HCT116 (cell line): ENCODE data around the gene PPM1F. TPM values are rescaled to one million over a fixed set of nuclear protein-coding genes. Genes with fewer than 3 reads are reported as not detected.

ENCODE experiments used
- ATAC-seq: fragments of 200-7000 bp; cut with Tn5 transposase; 2 replicates; pipeline ENCODE4 v1.9.1; 2020; ENCODE audit warnings: mild to moderate bottlenecking, moderate library complexity
- BruUV-seq: library from RNA; stranded (reverse); fragments of 400-500 nt; replicated peaks from 2 replicates; lab custom pipeline; 2021; lab: Mats Ljungman, UMichigan
- CTCF ChIA-PET: fragments of 300-600 bp; sonication (Branson Sonifier 250); formaldehyde crosslinking; loops from one replicate; lab custom pipeline; 2021; ENCODE audit warnings: antibody characterized with exemption; lab: Charles Lee
- POLR2A ChIA-PET: fragments of 300-600, 350-600 bp; sonication (Branson Sonifier 250); formaldehyde crosslinking; loops from one replicate; lab custom pipeline; 2021; ENCODE audit warnings: antibody characterized with exemption; lab: Charles Lee
- RAD21 ChIA-PET, 2 experiments: fragments of 300-600 bp; sonication (Branson Sonifier 250); formaldehyde crosslinking; loops; one replicate each; lab custom pipeline; 2023; ENCODE audit warnings: low total read pairs in 2 of 2; ENCODE audit not compliant: uncharacterized antibody in 2 of 2, unreplicated experiment in 2 of 2, low non-redundant PET in 1 of 2; lab: Charles Lee
- DNase-seq: peaks from one replicate; pipeline ENCODE4 v3.0.0-alpha.2; 2010; ENCODE audit warnings: low read depth, low spot score
- H2AFZ ChIP-seq: fragments of 200-600 bp; shearing (Covaris generic), sonication (generic); 2 replicates; pipeline ENCODE4 v1.6.1; 2017; ENCODE audit warnings: low read depth, mixed run types, mixed read lengths, antibody characterized with exemption, low read length; ENCODE audit not compliant: poor library complexity, severe bottlenecking
- H3K27ac ChIP-seq: 2 replicates; pipeline ENCODE4 v1.5.1; 2012; ENCODE audit warnings: low read depth, low read length
- H3K27me3 ChIP-seq: fragments of 200-600 bp; sonication (generic); 2 replicates; pipeline ENCODE4 v1.6.1; 2016; ENCODE audit warnings: mixed run types, low read length, mixed read lengths; ENCODE audit not compliant: insufficient read depth
- H3K36me3 ChIP-seq, 2 experiments: fragments of 200-500 bp in 1 of 2; fragments of 200-600 bp in 1 of 2; sonication (Bioruptor generic) in 1 of 2; sonication (generic) in 1 of 2; 2 replicates each; pipeline versions ENCODE4 v1.5.1 to v1.6.1; 2014 to 2016; ENCODE audit warnings: low read length in 2 of 2, inconsistent platforms in 1 of 2, mixed read lengths in 1 of 2, mixed run types in 1 of 2; ENCODE audit not compliant: insufficient read depth in 2 of 2, control insufficient read depth in 1 of 2
- H3K4me1 ChIP-seq, 2 experiments: fragments of 200-600 bp in 1 of 2; sonication (generic) in 1 of 2; 2 replicates each; pipeline versions ENCODE4 v1.5.1 to v1.6.1; 2012 to 2017; ENCODE audit warnings: low read length in 2 of 2, inconsistent platforms in 1 of 2, mild to moderate bottlenecking in 1 of 2, mixed read lengths in 1 of 2, mixed run types in 1 of 2, moderate library complexity in 1 of 2; ENCODE audit not compliant: insufficient read depth in 2 of 2, control insufficient read depth in 1 of 2
- H3K4me2 ChIP-seq: fragments of 200-600 bp; sonication (generic); 2 replicates; pipeline ENCODE4 v1.6.1; 2017; ENCODE audit warnings: mixed run types, low read length, mixed read lengths
- H3K4me3 ChIP-seq, 2 experiments: fragments of 200-600 bp in 1 of 2; sonication (generic) in 1 of 2; replicated peaks in 1 of 2; 2 replicates each; pipeline ENCODE4 v1.5.1; 2011 to 2016; ENCODE audit warnings: low read length in 2 of 2, control low read depth in 1 of 2, low read depth in 1 of 2, mild to moderate bottlenecking in 1 of 2, mixed read lengths in 1 of 2, mixed run types in 1 of 2
- H3K79me2 ChIP-seq: fragments of 200-600 bp; sonication (generic); 2 replicates; pipeline ENCODE4 v1.6.1; 2017; ENCODE audit warnings: mild to moderate bottlenecking, mixed run types, low read length, moderate library complexity, mixed read lengths; ENCODE audit not compliant: insufficient read depth
- H3K9ac ChIP-seq: fragments of 200-600 bp; sonication (generic); 2 replicates; pipeline ENCODE4 v1.6.1; 2016; ENCODE audit warnings: low read length, mixed read lengths
- H3K9me2 ChIP-seq: fragments of 200-600 bp; sonication (generic), shearing (Covaris generic); 2 replicates; pipeline ENCODE4 v1.6.1; 2017; ENCODE audit warnings: mixed run types, mild to moderate bottlenecking, moderate library complexity; ENCODE audit not compliant: insufficient read depth
- H3K9me3 ChIP-seq, 2 experiments: fragments of 200-500 bp in 1 of 2; fragments of 200-600 bp in 1 of 2; sonication (Bioruptor generic) in 1 of 2; sonication (generic) in 1 of 2; 2 replicates each; pipeline ENCODE4 v1.6.1; 2014 to 2017; ENCODE audit warnings: low read length in 2 of 2, mixed read lengths in 2 of 2, inconsistent platforms in 1 of 2, low read depth in 1 of 2, mild to moderate bottlenecking in 1 of 2, mixed run types in 1 of 2, moderate library complexity in 1 of 2; ENCODE audit not compliant: control insufficient read depth in 1 of 2, insufficient read depth in 1 of 2
- H4K20me1 ChIP-seq: fragments of 200-600 bp; sonication (generic), shearing (Covaris generic); 2 replicates; pipeline ENCODE4 v1.6.1; 2017; ENCODE audit warnings: mixed run types, mild to moderate bottlenecking, moderate library complexity; ENCODE audit not compliant: insufficient read depth
- ATF3 ChIP-seq: IDR thresholded peaks from 2 replicates; pipeline ENCODE4 v1.6.1; 2012
- CBX3 ChIP-seq: IDR thresholded peaks from 2 replicates; pipeline ENCODE4 v1.6.1; 2012; ENCODE audit warnings: low read depth
- CEBPB ChIP-seq: IDR thresholded peaks from 2 replicates; pipeline ENCODE4 v1.6.1; 2012; ENCODE audit warnings: low read depth
- EGR1 ChIP-seq: IDR thresholded peaks from 2 replicates; pipeline ENCODE4 v1.6.1; 2012; ENCODE audit warnings: low read depth
- EZH2 ChIP-seq: fragments of 200-600 bp; sonication (generic); IDR thresholded peaks from 2 replicates; pipeline ENCODE4 v1.6.1; 2017; ENCODE audit warnings: antibody characterized with exemption, mixed run types
- EZH2phosphoT487 ChIP-seq: fragments of 200-600 bp; IDR thresholded peaks from 2 replicates; pipeline ENCODE4 v1.6.1; 2018; ENCODE audit warnings: antibody characterized with exemption, borderline replicate concordance
- JUND ChIP-seq: IDR thresholded peaks from 2 replicates; pipeline ENCODE4 v1.6.1; 2012
- POLR2A ChIP-seq: IDR thresholded peaks from 2 replicates; pipeline ENCODE4 v1.7.0; 2011; ENCODE audit warnings: borderline replicate concordance; ENCODE audit not compliant: insufficient read depth, insufficient read length; ENCODE audit errors: extremely low read depth
- POLR2AphosphoS5 ChIP-seq: IDR thresholded peaks from 2 replicates; pipeline ENCODE4 v1.6.1; 2011; ENCODE audit warnings: mild to moderate bottlenecking, low read depth, low read length, moderate library complexity
- RAD21 ChIP-seq: IDR thresholded peaks from 2 replicates; pipeline ENCODE4 v1.6.1; 2012; ENCODE audit warnings: low read depth, mild to moderate bottlenecking
- SIN3A ChIP-seq: IDR thresholded peaks from 2 replicates; pipeline ENCODE4 v1.6.1; 2012; ENCODE audit warnings: low read depth
- SP1 ChIP-seq: IDR thresholded peaks from 2 replicates; pipeline ENCODE4 v1.6.1; 2012; ENCODE audit warnings: low read depth
- SRF ChIP-seq: IDR thresholded peaks from 2 replicates; pipeline ENCODE4 v1.6.1; 2012; ENCODE audit warnings: low read depth
- YY1 ChIP-seq: IDR thresholded peaks from 2 replicates; pipeline ENCODE4 v1.6.1; 2011; ENCODE audit warnings: low read length, low read depth, moderate library complexity, mild to moderate bottlenecking; ENCODE audit not compliant: insufficient replicate concordance; ENCODE audit errors: extremely low read depth
- ZFX ChIP-seq: fragments of 450-650 bp; IDR thresholded peaks from 2 replicates; pipeline ENCODE4 v1.6.1; 2017
- intact Hi-C: fragments of 100-400 bp; cut with micrococcal nuclease; formaldehyde crosslinking; loops from 2 replicates; pipeline ENCODE4 v1.10.0; 2022
- total RNA-seq: library from RNA; stranded (reverse); gene quantifications from one replicate; pipeline ENCODE4 v1.2.1, GENCODE V29; 2021; ENCODE audit not compliant: unreplicated experiment
- TF ChIP-seq, protein P1 (sequence below): IDR thresholded peaks from 2 replicates; pipeline ENCODE4 v1.6.1; 2012
- TF ChIP-seq, protein P2 (sequence below): IDR thresholded peaks from 2 replicates; pipeline ENCODE4 v1.6.1; 2011; ENCODE audit warnings: mild to moderate bottlenecking, low read length, moderate library complexity; ENCODE audit not compliant: insufficient replicate concordance; ENCODE audit errors: extremely low read depth
- TF ChIP-seq, protein P3 (sequence below): IDR thresholded peaks from 2 replicates; pipeline ENCODE4 v1.6.1; 2012; ENCODE audit warnings: low read depth

Gene PPM1F
- total RNA-seq, 1 experiment from 2014 or later = 27.3 TPM

GRCh38 chr22:21927174-21927823 is 25.3 kb downstream of the PPM1F start:
- Histone ChIP-seq H3K9me3 (no peaks in the 10 kb centered on the region), H3K9me2 (no peaks in the 10 kb centered on the region), H3K9ac (no peak overlapping the region), H3K4me2 (no peak overlapping the region), H3K27ac (no peak overlapping the region), H3K4me1 (no peaks in the 10 kb centered on the region), H3K4me3 (no peak overlapping the region), H2AFZ (no peak overlapping the region), H4K20me1 (no peaks in the 10 kb centered on the region), H3K27me3 (no peaks in the 10 kb centered on the region), H3K79me2 (no peaks in the 10 kb centered on the region), H3K36me3 (peaks cover 9 to 14% of the 10 kb centered on the region in 2 experiments; a peak in 3 of 4 replicates)
- TF ChIP-seq CBX3 (no peak), ATF3 (no peak), EZH2 (no peak), CEBPB (no peak), YY1 (no peak), RAD21 (no peak), SIN3A (no peak), ZFX (no peak), SRF (no peak), EZH2phosphoT487 (no peak), POLR2A (no peak), POLR2AphosphoS5 (no peak), JUND (no peak), EGR1 (no peak), SP1 (no peak)
- TF ChIP-seq, protein P1, sequence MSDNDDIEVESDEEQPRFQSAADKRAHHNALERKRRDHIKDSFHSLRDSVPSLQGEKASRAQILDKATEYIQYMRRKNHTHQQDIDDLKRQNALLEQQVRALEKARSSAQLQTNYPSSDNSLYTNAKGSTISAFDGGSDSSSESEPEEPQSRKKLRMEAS = no peak
- TF ChIP-seq, protein P2, sequence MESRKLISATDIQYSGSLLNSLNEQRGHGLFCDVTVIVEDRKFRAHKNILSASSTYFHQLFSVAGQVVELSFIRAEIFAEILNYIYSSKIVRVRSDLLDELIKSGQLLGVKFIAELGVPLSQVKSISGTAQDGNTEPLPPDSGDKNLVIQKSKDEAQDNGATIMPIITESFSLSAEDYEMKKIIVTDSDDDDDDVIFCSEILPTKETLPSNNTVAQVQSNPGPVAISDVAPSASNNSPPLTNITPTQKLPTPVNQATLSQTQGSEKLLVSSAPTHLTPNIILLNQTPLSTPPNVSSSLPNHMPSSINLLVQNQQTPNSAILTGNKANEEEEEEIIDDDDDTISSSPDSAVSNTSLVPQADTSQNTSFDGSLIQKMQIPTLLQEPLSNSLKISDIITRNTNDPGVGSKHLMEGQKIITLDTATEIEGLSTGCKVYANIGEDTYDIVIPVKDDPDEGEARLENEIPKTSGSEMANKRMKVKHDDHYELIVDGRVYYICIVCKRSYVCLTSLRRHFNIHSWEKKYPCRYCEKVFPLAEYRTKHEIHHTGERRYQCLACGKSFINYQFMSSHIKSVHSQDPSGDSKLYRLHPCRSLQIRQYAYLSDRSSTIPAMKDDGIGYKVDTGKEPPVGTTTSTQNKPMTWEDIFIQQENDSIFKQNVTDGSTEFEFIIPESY = no peak
- TF ChIP-seq, protein P3, sequence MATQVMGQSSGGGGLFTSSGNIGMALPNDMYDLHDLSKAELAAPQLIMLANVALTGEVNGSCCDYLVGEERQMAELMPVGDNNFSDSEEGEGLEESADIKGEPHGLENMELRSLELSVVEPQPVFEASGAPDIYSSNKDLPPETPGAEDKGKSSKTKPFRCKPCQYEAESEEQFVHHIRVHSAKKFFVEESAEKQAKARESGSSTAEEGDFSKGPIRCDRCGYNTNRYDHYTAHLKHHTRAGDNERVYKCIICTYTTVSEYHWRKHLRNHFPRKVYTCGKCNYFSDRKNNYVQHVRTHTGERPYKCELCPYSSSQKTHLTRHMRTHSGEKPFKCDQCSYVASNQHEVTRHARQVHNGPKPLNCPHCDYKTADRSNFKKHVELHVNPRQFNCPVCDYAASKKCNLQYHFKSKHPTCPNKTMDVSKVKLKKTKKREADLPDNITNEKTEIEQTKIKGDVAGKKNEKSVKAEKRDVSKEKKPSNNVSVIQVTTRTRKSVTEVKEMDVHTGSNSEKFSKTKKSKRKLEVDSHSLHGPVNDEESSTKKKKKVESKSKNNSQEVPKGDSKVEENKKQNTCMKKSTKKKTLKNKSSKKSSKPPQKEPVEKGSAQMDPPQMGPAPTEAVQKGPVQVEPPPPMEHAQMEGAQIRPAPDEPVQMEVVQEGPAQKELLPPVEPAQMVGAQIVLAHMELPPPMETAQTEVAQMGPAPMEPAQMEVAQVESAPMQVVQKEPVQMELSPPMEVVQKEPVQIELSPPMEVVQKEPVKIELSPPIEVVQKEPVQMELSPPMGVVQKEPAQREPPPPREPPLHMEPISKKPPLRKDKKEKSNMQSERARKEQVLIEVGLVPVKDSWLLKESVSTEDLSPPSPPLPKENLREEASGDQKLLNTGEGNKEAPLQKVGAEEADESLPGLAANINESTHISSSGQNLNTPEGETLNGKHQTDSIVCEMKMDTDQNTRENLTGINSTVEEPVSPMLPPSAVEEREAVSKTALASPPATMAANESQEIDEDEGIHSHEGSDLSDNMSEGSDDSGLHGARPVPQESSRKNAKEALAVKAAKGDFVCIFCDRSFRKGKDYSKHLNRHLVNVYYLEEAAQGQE = no peak
- ChIA-PET POLR2A (no interaction called here), RAD21 (no interaction called here), CTCF (interaction anchor here (1.2 kb wide), 1 partner anchor 11 kb away, joined by 6 read pairs; no protein-coding TSS in a partner anchor)
- intact Hi-C loops = no loop called here
- DNase-seq = no peak
- BruUV-seq = no TSS peak
- no peak for ATAC-seq
